Activated B cell treated with CpG ODN at 0.5 μM for 24 hours (primary cell): ENCODE measurements around the gene EYS. TPM values are rescaled to one million over a fixed set of nuclear protein-coding genes. Genes with fewer than 3 reads are reported as not detected.

Source experiments
- ATAC-seq: fragments of 200-7000 bp; cut with Tn5 transposase; one replicate; pipeline ENCODE4 v1.10.0; 2021; ENCODE audit warnings: low read depth, mild to moderate bottlenecking, moderate library complexity
- CTCF ChIA-PET: fragments of 350-600 bp; sonication (Branson Sonifier 250); formaldehyde crosslinking; loops from one replicate; lab custom pipeline; 2021; ENCODE audit warnings: antibody characterized with exemption; lab: Charles Lee
- POLR2A ChIA-PET: fragments of 350-600 bp; sonication (Branson Sonifier 250); formaldehyde crosslinking; loops from one replicate; lab custom pipeline; 2021; ENCODE audit warnings: antibody characterized with exemption; lab: Charles Lee
- DNase-seq: peaks from one replicate; pipeline ENCODE4 v3.0.0; 2022
- H3K27ac Mint-ChIP-seq: one replicate; pipeline ENCODE4 v1.8.0; 2020; ENCODE audit warnings: mixed read lengths
- H3K27me3 Mint-ChIP-seq: one replicate; pipeline ENCODE4 v1.8.0; 2021; ENCODE audit warnings: mixed read lengths
- H3K36me3 Mint-ChIP-seq: one replicate; pipeline ENCODE4 v1.8.0; 2021; ENCODE audit warnings: low read depth, mixed read lengths
- H3K4me1 Mint-ChIP-seq: one replicate; pipeline ENCODE4 v1.8.0; 2021; ENCODE audit warnings: mixed read lengths
- H3K4me3 Mint-ChIP-seq: one replicate; pipeline ENCODE4 v1.8.0; 2020; ENCODE audit warnings: mild to moderate bottlenecking, mixed read lengths
- H3K9me3 Mint-ChIP-seq: one replicate; pipeline ENCODE4 v1.8.0; 2020; ENCODE audit warnings: mixed read lengths
- CTCF ChIP-seq: fragments of 200-600 bp; IDR thresholded peaks from one replicate; pipeline ENCODE4 v1.8.0; 2022; ENCODE audit warnings: antibody characterized with exemption, mild to moderate bottlenecking
- intact Hi-C: fragments of 100-400 bp; cut with micrococcal nuclease; formaldehyde crosslinking; loops from one replicate; pipeline ENCODE4 v1.15.1; 2024
- total RNA-seq: library from RNA; stranded (reverse); gene quantifications from 2 replicates; pipeline ENCODE4 v1.2.3, GENCODE V29; 2022

Gene EYS
- total RNA-seq, 1 donor from 2014 or later, result not detected

- POLR2A ChIA-PET, result no interaction called here
- intact Hi-C loops, result no loop called here
- TF ChIP-seq CTCF, result no peak
- H3K4me3 Mint-ChIP-seq, result no peak overlapping the region
- H3K4me1 Mint-ChIP-seq, result no peaks in the 10 kb centered on the region
- DNase-seq (no peak), ATAC-seq (no peak)
- CTCF ChIA-PET, result no interaction called here
- H3K27ac Mint-ChIP-seq, result no peak overlapping the region
- H3K27me3 Mint-ChIP-seq, result no peaks in the 10 kb centered on the region
- H3K36me3 Mint-ChIP-seq, result no peaks in the 10 kb centered on the region
- H3K9me3 Mint-ChIP-seq, result peaks cover 13% of the 10 kb centered on the region
These were observed 1469.0 kb downstream of the EYS start for GRCh38 chr6:64238071-64238470.

- no peaks in the 10 kb centered on the region for H3K27me3 Mint-ChIP-seq
- TF ChIP-seq CTCF, result no peak
- no peaks in the 10 kb centered on the region for H3K4me1 Mint-ChIP-seq
- intact Hi-C loops, result no loop called here
- CTCF ChIA-PET, result no interaction called here
- no peak for DNase-seq
- H3K36me3 Mint-ChIP-seq, result no peaks in the 10 kb centered on the region
- no peak for ATAC-seq
- POLR2A ChIA-PET, result no interaction called here
- no peak overlapping the region for H3K4me3 Mint-ChIP-seq
- H3K27ac Mint-ChIP-seq, result no peak overlapping the region
- peaks cover 3% of the 10 kb centered on the region for H3K9me3 Mint-ChIP-seq
These were observed 1473.3 kb downstream of the EYS start for GRCh38 chr6:64233746-64234145.

- Mint-ChIP-seq H3K4me3 (no peak overlapping the region), H3K9me3 (no peaks in the 10 kb centered on the region), H3K27me3 (no peaks in the 10 kb centered on the region), H3K27ac (no peak overlapping the region), H3K36me3 (no peaks in the 10 kb centered on the region), H3K4me1 (no peaks in the 10 kb centered on the region)
- intact Hi-C loops, result no loop called here
- no peak for TF ChIP-seq CTCF
- DNase-seq, result no peak
- CTCF ChIA-PET, result no interaction called here
- POLR2A ChIA-PET, result no interaction called here
- ATAC-seq, result no peak
These were observed 1475.1 kb downstream of the EYS start for GRCh38 chr6:64231928-64232327.

- no peak overlapping the region for H3K4me3 Mint-ChIP-seq
- no peak for DNase-seq
- no peaks in the 10 kb centered on the region for H3K27me3 Mint-ChIP-seq
- POLR2A ChIA-PET, result no interaction called here
- no peak for TF ChIP-seq CTCF
- intact Hi-C loops, result no loop called here
- CTCF ChIA-PET, result no interaction called here
- no peaks in the 10 kb centered on the region for H3K9me3 Mint-ChIP-seq
- H3K4me1 Mint-ChIP-seq, result no peaks in the 10 kb centered on the region
- ATAC-seq, result no peak
- H3K36me3 Mint-ChIP-seq, result no peaks in the 10 kb centered on the region
- no peak overlapping the region for H3K27ac Mint-ChIP-seq
These were observed 1476.5 kb downstream of the EYS start for GRCh38 chr6:64230530-64230929.

- no peak for ATAC-seq
- Mint-ChIP-seq H3K27me3 (no peaks in the 10 kb centered on the region), H3K9me3 (no peaks in the 10 kb centered on the region), H3K4me3 (no peak overlapping the region), H3K4me1 (no peaks in the 10 kb centered on the region), H3K36me3 (no peaks in the 10 kb centered on the region), H3K27ac (no peak overlapping the region)
- DNase-seq, result no peak
- intact Hi-C loops, result no loop called here
- POLR2A ChIA-PET, result no interaction called here
- CTCF ChIA-PET, result no interaction called here
- TF ChIP-seq CTCF, result no peak
These were observed 1479.2 kb downstream of the EYS start for GRCh38 chr6:64227863-64228262.
